HG03521 (cell line): ENCODE results near the gene CYTH1.

Experiments used
- ATAC-seq: cut with Tn5 transposase; IDR thresholded peaks from one replicate; pipeline ENCODE4 v1.9.1; 2021; ENCODE audit warnings: mild to moderate bottlenecking, moderate library complexity; ENCODE audit not compliant: unreplicated experiment

Gene CYTH1

GRCh38 chr17:78629436-78629995 is 152.6 kb downstream of the CYTH1 start:
- ATAC-seq = no peak

DNA sequence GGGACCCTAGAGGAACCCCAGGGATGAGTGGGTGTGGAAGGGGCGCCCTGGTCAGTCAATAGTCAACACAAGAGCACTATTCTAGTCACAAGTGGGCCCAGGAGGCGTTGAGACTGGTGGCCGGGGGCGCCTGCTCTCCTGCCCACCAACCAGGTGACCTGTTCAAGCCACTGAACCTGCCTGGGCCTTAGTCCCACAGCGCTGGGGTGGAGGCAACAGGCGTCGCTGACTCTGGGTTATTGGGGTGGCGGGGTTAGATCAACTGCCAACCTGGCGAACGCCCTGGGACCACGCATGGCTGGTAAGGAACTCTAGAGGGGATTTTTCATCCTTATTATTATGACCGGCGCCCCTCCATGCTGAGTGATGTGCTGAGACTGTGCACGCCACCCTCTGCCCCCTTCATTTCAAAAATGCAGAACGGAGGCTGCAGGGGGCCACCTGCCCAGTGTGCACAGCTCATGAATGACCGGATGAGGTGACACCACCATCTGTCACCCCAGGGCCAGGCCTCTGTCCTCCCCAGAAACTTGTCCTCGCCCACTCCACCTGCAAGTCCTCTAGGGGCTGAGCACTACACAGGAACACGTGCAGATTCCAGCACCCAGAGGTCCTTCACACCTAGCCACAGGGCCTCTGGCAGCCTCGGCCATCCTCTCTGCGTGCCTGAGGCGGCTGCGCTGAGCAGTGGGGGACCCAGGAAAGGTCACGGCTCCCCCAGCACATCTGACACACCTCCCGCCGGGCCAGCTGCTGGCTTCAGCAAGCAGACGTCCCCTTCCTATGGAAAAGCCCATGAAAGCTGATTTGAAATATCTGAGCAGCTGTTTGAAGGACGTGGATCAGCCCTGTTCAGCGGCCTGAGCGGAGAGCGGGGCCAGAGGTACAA is 153.3 kb downstream of the CYTH1 start:
- no peak for ATAC-seq

DNA sequence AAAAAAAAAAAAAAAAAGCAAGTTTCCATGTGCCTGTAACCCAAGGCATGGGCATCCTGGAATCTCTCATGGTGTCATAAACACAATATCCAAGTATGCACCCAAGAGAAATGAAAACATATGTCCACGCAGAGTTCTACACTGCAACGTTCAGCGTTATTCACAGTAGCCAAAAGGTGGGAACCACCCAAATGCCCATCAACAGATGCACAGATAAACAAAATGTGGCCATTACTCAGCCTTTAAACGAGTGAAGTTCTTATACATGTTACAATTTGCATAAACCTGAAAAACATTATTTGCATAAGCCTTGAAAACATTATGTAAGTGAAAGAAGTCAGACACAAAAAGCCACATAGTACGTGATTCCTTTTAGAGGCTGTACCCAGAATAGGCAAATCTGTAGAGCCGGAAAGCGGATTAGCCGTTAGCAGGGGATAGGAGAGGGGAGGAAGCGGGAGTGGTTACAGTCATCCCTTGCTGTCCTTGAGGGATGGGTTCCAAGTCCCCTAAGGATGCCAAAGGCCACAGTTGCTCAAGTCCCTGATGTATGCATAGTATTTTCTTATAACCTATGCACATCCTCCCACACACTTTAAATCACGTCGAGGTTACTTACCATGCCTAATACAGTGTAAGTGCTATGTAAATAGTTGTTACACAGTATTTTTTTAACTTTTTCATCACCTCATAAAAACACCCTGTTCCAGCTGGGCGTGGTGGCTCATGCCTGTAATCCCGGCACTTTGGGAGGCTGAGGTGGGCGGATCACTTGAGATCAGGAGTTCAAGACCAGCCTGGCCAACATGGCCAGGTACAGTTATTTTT is 157.5 kb downstream of the CYTH1 start:
- no peak for ATAC-seq
